Activated CD8-positive, alpha-beta memory T cell treated with anti-CD3 and anti-CD28 coated beads, Interleukin-2, amount 50 U/mL, for 24 hours (primary cell): ENCODE results near the gene OR6S1.
"Not testable (repeated sequence)": the region's sequence is repeated elsewhere in the genome, so short reads cannot be mapped to it uniquely, and the experiment has no call there.

ENCODE experiments used
- DNase-seq: peaks from one replicate; pipeline ENCODE4 v3.0.0-alpha.2; 2020; ENCODE audit errors: extremely low read depth

The OR6S1 gene

GRCh38 chr14:20671597-20672283, 30.2 kb upstream of the OR6S1 start:
- DNase-seq: no peak

GRCh38 chr14:20668969-20669368, 27.5 kb upstream of the OR6S1 start:
- no peak for DNase-seq

- no peak for DNase-seq
These were observed 26.5 kb upstream of the OR6S1 start for GRCh38 chr14:20667957-20668356.

- DNase-seq: not testable (repeated sequence)
These were observed 25.0 kb upstream of the OR6S1 start for GRCh38 chr14:20666400-20666961.

GRCh38 chr14:20662968-20663732, 21.7 kb upstream of the OR6S1 start:
- peak; percentile 70 for DNase-seq

- no peak for DNase-seq
These were observed 19.7 kb upstream of the OR6S1 start for GRCh38 chr14:20661197-20661596.

- no peak for DNase-seq
These were observed 18.4 kb upstream of the OR6S1 start for GRCh38 chr14:20659813-20660395.

GRCh38 chr14:20659336-20659735, 17.8 kb upstream of the OR6S1 start:
- DNase-seq: no peak

GRCh38 chr14:20658246-20658645, 16.8 kb upstream of the OR6S1 start:
- DNase-seq: no peak

GRCh38 chr14:20657216-20658211, 16.0 kb upstream of the OR6S1 start:
- DNase-seq: no peak

- DNase-seq: no peak
These were observed 14.8 kb upstream of the OR6S1 start for GRCh38 chr14:20656274-20656673.

- no peak for DNase-seq
These were observed 14.4 kb upstream of the OR6S1 start for GRCh38 chr14:20655851-20656250.

GRCh38 chr14:20652996-20653975, 11.8 kb upstream of the OR6S1 start:
- no peak for DNase-seq

- DNase-seq: no peak
These were observed 4.0 kb upstream of the OR6S1 start for GRCh38 chr14:20645481-20645880.

- DNase-seq: no peak
These were observed 3.0 kb upstream of the OR6S1 start for GRCh38 chr14:20644520-20644919.

- not testable (repeated sequence) for DNase-seq
These were observed 1.3 kb upstream of the OR6S1 start for GRCh38 chr14:20642755-20643154.

- DNase-seq: no peak
These were observed 691 bp upstream of the OR6S1 start for GRCh38 chr14:20642182-20642581.

GRCh38 chr14:20632831-20633691, 8.4 kb downstream of the OR6S1 start:
- no peak for DNase-seq

GRCh38 chr14:20632448-20632830, 9.1 kb downstream of the OR6S1 start:
- DNase-seq: no peak
